ENCODE data around the gene MDN1.

- TF ChIP-seq POLR2AphosphoS5 (IDR thresholded peaks at IDR 0.05; ENCODE audit: low read depth, low read length) = no peak
- no peak for TF ChIP-seq POLR2A (IDR thresholded peaks at IDR 0.05; ENCODE audit: low read depth, low read length)
Measured at GRCh38 chr6:89675949-89676748, 143.4 kb downstream of the MDN1 start.
